HG03039 (cell line): ENCODE data around the gene EPB41L1.

Experiments used
- ATAC-seq: cut with Tn5 transposase; IDR thresholded peaks from one replicate; pipeline ENCODE4 v1.9.1; 2021; ENCODE audit warnings: mild to moderate bottlenecking, moderate library complexity; ENCODE audit not compliant: unreplicated experiment

The EPB41L1 gene

DNA sequence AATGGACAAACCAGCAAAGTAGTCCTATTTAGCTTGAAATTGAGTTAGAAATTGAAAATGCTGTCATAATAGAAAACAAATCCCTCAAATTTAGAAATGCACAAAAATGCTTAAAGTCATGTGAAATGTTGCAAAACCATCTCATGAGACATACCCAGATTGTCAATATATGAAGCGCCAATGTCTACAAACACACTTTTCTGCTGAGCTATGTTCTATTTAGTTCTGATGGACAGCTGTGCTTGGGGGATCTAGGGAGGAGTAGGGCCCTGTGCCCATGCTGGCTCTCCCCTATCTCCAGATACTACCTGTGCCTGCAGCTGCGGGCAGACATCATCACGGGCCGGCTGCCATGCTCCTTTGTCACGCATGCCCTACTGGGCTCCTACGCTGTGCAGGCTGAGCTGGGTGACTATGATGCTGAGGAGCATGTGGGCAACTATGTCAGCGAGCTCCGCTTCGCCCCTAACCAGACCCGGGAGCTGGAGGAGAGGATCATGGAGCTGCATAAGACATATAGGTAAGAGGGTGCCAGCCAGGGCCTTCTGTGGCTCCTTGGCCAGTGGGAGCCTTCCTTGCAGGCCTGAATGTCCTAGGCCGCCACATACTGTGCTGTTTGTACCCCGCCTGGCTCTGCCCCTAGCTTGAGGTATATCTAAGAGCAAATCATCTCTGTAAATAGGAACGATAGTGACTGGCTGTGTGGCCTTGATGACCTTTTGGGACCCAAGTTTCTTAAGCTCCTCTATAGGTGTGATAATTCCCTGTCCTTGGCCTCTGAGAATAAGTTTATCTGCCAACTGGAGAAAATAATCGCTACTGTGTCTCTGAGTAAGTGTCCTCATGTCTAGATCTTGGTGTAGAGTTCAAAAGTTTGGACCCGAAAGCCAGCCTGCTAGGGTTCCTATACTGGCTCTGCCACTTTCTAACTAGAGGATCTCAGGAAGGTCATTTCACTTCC lies 30.6 kb downstream of the EPB41L1 start:
- ATAC-seq = no peak

GRCh38 chr20:36193977-36194712 lies 39.6 kb downstream of the EPB41L1 start:
- no peak for ATAC-seq

DNA sequence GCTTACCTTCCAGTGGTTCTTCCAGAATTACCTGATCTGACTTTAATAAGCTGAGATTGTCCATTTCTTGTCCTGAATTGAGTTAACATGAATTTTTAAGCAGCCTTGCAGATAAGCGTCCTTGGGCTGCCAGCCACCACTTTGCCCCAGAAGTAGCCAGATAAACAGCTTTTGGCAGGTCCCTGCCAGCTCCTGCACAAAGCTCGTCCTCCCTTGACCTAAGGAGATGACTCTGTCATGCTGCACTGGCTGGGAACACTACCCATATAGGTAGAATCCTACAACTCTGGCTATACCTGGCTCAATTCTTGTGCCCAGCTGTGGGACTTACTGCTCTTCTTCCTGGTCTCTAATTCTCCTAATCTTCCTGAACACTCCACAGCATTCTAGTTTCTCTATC lies 42.1 kb downstream of the EPB41L1 start:
- no peak for ATAC-seq

GRCh38 chr20:36197271-36197670 lies 42.7 kb downstream of the EPB41L1 start:
- no peak for ATAC-seq

DNA sequence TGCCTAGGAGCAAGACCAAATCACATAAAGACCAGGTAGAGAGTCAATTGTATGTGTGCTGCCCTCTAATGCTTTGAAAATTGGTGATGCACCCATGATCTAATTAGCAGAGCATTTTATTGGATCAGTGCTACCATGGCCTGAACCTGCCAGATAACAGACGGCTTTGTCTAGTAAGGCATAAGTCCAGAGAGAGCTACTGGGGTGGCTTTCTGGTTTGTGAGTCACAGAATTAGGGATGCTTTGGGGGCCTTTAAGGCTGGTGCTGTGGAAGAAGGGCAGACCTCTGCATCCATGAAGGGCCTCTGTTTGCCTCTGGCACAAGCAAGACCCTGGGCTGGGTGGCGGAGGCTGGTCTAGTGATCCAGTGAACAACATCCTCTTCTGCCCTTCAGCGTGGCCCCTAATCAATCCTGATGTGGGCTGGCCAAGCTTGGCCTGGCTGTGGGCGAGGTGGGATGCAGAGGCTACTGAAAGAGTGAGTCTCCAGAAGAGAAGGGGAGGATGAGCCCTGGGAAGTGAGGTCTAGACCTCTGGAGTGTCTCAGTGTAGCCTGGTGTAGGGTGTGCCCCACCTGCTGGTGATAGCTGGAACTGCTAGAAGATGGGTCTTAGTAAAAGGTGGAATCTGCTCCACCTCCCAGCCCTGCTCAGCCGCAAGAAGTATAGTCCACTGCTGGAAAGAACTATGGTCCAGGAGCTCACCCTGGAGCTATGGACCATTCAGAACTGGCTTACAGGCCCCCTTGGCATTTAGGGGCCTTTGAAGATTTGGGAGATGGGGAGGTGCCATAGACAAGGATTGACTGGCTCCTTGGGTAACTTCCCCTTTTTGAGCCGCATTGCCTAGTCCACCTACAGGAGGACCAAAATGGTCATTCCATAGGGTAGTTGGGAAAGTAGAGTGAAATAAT lies 45.1 kb downstream of the EPB41L1 start:
- no peak for ATAC-seq

- no peak for ATAC-seq
Observed at GRCh38 chr20:36200451-36200850, 45.9 kb downstream of the EPB41L1 start.

- ATAC-seq = no peak
Observed at GRCh38 chr20:36201198-36201597, 46.7 kb downstream of the EPB41L1 start.

- ATAC-seq = no peak
Observed at GRCh38 chr20:36202891-36203338, 48.4 kb downstream of the EPB41L1 start.

- no peak for ATAC-seq
Observed at GRCh38 chr20:36203861-36204260, 49.3 kb downstream of the EPB41L1 start.

GRCh38 chr20:36205026-36205425 lies 50.5 kb downstream of the EPB41L1 start:
- ATAC-seq = no peak

- no peak for ATAC-seq
Observed at GRCh38 chr20:36206068-36206467, 51.5 kb downstream of the EPB41L1 start.

GRCh38 chr20:36206641-36207040 lies 52.1 kb downstream of the EPB41L1 start:
- no peak for ATAC-seq

- ATAC-seq = no peak
Observed at GRCh38 chr20:36207602-36208001, 53.1 kb downstream of the EPB41L1 start.

DNA sequence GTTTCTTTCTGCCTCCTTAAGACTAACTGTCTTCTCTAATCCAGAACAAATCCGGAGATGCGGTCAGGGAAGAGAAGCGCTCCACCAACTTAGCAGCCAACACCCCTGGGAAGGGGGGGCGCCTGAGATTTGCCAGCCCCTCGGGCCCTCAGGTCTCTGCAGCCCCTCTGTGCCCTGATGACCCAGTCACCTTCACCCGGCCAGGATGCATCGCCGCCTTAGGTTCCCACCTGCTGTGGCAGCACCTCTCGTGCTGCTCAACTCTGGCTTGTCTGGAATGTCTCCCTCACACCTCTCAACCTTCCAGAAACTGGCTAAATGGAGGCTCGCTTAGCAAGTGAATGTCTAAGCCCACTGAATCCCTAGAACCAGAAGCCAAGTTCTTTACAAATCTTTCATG lies 53.7 kb downstream of the EPB41L1 start:
- no peak for ATAC-seq

DNA sequence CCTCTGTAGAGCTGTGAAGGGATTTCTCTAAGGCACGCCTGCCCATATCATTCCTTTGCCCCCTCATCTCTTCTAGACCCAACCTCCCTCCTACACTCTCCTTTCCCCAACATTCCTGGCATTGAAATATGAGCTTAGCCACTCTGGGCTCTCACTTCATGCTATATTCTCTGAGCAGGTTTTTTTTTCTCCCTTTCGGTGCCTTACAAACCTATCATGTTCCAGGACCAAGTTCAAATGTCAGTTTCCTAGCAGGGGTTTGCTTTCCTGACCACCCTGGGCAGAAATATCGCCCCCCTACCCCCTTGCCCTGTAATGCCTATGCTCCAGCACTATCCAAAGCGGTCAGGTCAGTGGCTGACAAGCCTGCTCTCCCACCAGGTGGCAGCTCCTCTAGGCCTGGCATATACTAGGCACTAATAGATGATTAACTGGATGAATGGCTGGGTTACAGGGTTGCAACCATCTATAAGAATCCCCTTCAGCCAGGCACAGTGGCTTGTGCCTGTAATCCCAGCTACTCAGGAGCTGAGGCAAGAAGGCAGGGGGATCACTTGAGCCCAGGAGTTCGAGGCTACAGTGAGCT lies 56.0 kb downstream of the EPB41L1 start:
- ATAC-seq = no peak

GRCh38 chr20:36213362-36213761 lies 58.8 kb downstream of the EPB41L1 start:
- ATAC-seq = no peak

- ATAC-seq = no peak
Observed at GRCh38 chr20:36214684-36215256, 60.2 kb downstream of the EPB41L1 start.

DNA sequence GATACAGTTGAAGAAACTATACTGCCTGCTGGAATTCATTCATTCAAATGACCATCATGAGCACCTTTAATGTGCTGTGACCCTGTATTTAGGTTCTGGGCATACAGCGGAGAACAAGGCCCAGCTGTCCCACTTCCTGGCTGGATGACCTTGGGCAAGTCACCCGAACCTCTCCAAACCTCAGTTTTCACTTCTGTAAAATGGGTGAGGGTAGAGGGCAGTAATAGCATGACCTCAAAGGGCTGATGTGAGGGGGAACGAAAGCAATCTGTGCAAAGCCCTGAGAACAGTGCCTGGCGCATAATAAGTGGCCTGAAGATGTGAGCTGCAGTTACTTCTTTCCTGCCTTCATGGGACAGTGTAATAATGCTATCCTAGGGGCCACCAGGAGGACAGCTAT lies 61.2 kb downstream of the EPB41L1 start:
- no peak for ATAC-seq

GRCh38 chr20:36216314-36217025 lies 61.9 kb downstream of the EPB41L1 start:
- no peak for ATAC-seq

GRCh38 chr20:36217226-36217625 lies 62.7 kb downstream of the EPB41L1 start:
- ATAC-seq = no peak
